Vagina (tissue), 2 donors: Measurements from ENCODE around the gene XPA.

Source experiments
- POLR2A ChIP-seq, 2 donors: fragments of 450-650 bp; IDR thresholded peaks; one replicate each; pipeline ENCODE4 v1.6.1; 2017; ENCODE audit warnings: antibody characterized with exemption in 2 of 2, mild to moderate bottlenecking in 2 of 2, moderate library complexity in 2 of 2
- TF ChIP-seq, protein P1 (sequence below), 3 experiments: fragments of 450-650 bp in 2 of 3; fragments of 200-600 bp in 1 of 3; sonication (generic) in 1 of 3; IDR thresholded peaks; one replicate each; pipeline ENCODE4 v1.5.1; 2017 to 2019; ENCODE audit warnings: antibody characterized with exemption in 3 of 3, mild to moderate bottlenecking in 2 of 3, moderate library complexity in 2 of 3

DNA sequence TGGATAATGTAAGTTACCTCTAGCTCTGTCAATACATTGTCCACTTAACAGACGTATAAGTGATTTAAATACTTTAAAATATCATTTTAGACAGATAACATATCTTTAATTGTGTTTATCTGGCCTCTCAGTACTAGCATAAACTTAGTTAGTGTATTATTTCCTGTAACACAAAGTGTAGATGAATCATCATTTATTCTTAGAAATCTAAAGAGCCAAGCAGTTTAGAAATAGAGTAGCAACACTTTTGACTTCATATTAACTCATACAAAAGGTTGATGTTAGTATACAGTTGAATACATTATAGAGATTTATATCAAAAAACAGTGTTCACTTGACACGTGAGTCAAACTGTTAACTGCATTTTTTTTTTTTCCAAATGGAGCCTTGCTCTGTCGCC is 45.5 kb downstream of the XPA start:
- no peak for TF ChIP-seq POLR2A (IDR thresholded peaks at IDR 0.05)
- TF ChIP-seq, protein P1, sequence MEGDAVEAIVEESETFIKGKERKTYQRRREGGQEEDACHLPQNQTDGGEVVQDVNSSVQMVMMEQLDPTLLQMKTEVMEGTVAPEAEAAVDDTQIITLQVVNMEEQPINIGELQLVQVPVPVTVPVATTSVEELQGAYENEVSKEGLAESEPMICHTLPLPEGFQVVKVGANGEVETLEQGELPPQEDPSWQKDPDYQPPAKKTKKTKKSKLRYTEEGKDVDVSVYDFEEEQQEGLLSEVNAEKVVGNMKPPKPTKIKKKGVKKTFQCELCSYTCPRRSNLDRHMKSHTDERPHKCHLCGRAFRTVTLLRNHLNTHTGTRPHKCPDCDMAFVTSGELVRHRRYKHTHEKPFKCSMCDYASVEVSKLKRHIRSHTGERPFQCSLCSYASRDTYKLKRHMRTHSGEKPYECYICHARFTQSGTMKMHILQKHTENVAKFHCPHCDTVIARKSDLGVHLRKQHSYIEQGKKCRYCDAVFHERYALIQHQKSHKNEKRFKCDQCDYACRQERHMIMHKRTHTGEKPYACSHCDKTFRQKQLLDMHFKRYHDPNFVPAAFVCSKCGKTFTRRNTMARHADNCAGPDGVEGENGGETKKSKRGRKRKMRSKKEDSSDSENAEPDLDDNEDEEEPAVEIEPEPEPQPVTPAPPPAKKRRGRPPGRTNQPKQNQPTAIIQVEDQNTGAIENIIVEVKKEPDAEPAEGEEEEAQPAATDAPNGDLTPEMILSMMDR (IDR thresholded peaks at IDR 0.05), result no peak
